HG02840 (cell line): ENCODE measurements around the gene PCDHAC1.

Experiments
- ATAC-seq: cut with Tn5 transposase; IDR thresholded peaks from one replicate; pipeline ENCODE4 v1.9.1; 2021; ENCODE audit warnings: mild to moderate bottlenecking, moderate library complexity, moderate number of reproducible peaks; ENCODE audit not compliant: unreplicated experiment, low FRiP score

PCDHAC1 gene

GRCh38 chr5:140966293-140967225, 40.5 kb downstream of the PCDHAC1 start, which contains the start of gene PCDHAC2:
Gene PCDHAC2, plus strand, starts transcription at chr5:140966476. Its CDS starts 291 bp downstream, at chr5:140966767.
- ATAC-seq, result no peak

GRCh38 chr5:140967226-140967893, 41.3 kb downstream of the PCDHAC1 start:
- no peak for ATAC-seq

- no peak for ATAC-seq
Measured at GRCh38 chr5:140969880-140970279, 43.8 kb downstream of the PCDHAC1 start.

GRCh38 chr5:140973550-140973949, 47.5 kb downstream of the PCDHAC1 start:
- ATAC-seq, result no peak

GRCh38 chr5:140977003-140977402, 50.9 kb downstream of the PCDHAC1 start:
- no peak for ATAC-seq

GRCh38 chr5:140978260-140978659, 52.2 kb downstream of the PCDHAC1 start:
- ATAC-seq, result no peak

- no peak for ATAC-seq
Measured at GRCh38 chr5:140978983-140979382, 52.9 kb downstream of the PCDHAC1 start.
